C4-2B (cell line): Measurements from ENCODE around the gene HHLA2.

Source experiments
- H3K27ac ChIP-seq: fragments of 450-650 bp; 2 replicates; pipeline ENCODE4 v1.5.1; 2017
- CTCF ChIP-seq: fragments of 450-650 bp; conservative IDR thresholded peaks from 2 replicates; pipeline ENCODE4 v1.5.1; 2017; ENCODE audit warnings: mild to moderate bottlenecking
- ZFX ChIP-seq: fragments of 450-650 bp; IDR thresholded peaks from 2 replicates; pipeline ENCODE4 v1.6.1; 2017

The HHLA2 gene

GRCh38 chr3:108345492-108346205 is 49.3 kb downstream of the HHLA2 start:
- no peak overlapping the region for H3K27ac ChIP-seq
- TF ChIP-seq ZFX (no peak), CTCF (no peak)

- TF ChIP-seq CTCF (no peak), ZFX (no peak)
- H3K27ac ChIP-seq = no peak overlapping the region
These were observed 50.2 kb downstream of the HHLA2 start for GRCh38 chr3:108346301-108347227.

- H3K27ac ChIP-seq = no peak overlapping the region
- TF ChIP-seq ZFX (no peak), CTCF (no peak)
These were observed 55.8 kb downstream of the HHLA2 start for GRCh38 chr3:108352176-108352575.

- no peak for TF ChIP-seq ZFX
- no peak for TF ChIP-seq CTCF
- no peak overlapping the region for H3K27ac ChIP-seq
These were observed 58.2 kb downstream of the HHLA2 start for GRCh38 chr3:108354562-108354961.

- H3K27ac ChIP-seq = no peak overlapping the region
These were observed 60.7 kb downstream of the HHLA2 start for GRCh38 chr3:108357042-108357441.

GRCh38 chr3:108359011-108359410 is 62.7 kb downstream of the HHLA2 start:
- no peak overlapping the region for H3K27ac ChIP-seq
- TF ChIP-seq CTCF = no peak
- no peak for TF ChIP-seq ZFX

More at GRCh38 chr3:108357042-108357441, 60.7 kb downstream of the HHLA2 start:
- TF ChIP-seq CTCF (no peak), ZFX (no peak)

- TF ChIP-seq CTCF (no peak), ZFX (no peak)
- H3K27ac ChIP-seq = no peak overlapping the region
These were observed 79.7 kb downstream of the HHLA2 start for GRCh38 chr3:108376026-108376425.
